Prostate gland (tissue), 2 donors: ENCODE measurements around the gene CHD5.

Experiments
- POLR2A ChIP-seq: fragments of 450-650 bp; IDR thresholded peaks from one replicate; pipeline ENCODE4 v1.6.1; 2016; ENCODE audit warnings: antibody characterized with exemption, mild to moderate bottlenecking
- POLR2AphosphoS5 ChIP-seq: sonication (generic); formaldehyde crosslinking; IDR thresholded peaks from one replicate; pipeline ENCODE4 v1.6.1; 2017; ENCODE audit warnings: antibody characterized with exemption
- TF ChIP-seq, protein P1 (sequence below), 4 experiments: fragments of 200-600 bp in 2 of 4; fragments of 450-650 bp in 2 of 4; sonication (generic) in 2 of 4; IDR thresholded peaks; 1 replicate in 3 of 4; 2 replicates in 1 of 4; pipeline ENCODE4 v1.5.1; 2016 to 2019; ENCODE audit warnings: antibody characterized with exemption in 4 of 4, mild to moderate bottlenecking in 2 of 4, moderate library complexity in 2 of 4

DNA sequence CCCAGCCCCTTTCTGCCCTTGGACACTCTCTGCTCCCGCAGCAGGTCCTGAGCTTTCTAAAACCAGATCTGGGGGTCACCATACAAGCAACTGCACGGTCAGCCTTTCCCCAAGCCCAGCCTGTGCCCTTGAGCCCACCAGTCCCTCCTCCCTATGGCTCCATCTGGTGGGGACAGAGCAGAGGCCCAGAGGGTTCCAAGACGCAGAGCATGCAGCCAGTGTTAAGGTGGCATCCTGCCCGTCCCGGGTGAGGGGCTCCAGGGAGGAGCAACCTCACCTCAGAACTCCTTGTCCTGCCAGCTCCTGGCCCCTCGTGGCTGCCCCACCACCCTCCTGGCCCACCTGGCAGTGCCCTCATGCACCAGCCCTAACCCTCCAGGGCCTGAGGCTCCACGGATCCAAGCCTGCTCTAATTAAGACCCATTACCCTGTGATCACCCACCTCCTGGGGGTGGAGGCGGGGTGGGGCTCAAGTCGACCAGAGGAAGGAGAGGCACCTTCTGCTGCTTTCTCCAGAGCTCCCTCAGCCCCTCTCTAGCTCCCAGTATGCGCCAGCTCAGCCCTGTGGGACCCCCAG is 8.5 kb downstream of the CHD5 start:
- TF ChIP-seq, protein P1, sequence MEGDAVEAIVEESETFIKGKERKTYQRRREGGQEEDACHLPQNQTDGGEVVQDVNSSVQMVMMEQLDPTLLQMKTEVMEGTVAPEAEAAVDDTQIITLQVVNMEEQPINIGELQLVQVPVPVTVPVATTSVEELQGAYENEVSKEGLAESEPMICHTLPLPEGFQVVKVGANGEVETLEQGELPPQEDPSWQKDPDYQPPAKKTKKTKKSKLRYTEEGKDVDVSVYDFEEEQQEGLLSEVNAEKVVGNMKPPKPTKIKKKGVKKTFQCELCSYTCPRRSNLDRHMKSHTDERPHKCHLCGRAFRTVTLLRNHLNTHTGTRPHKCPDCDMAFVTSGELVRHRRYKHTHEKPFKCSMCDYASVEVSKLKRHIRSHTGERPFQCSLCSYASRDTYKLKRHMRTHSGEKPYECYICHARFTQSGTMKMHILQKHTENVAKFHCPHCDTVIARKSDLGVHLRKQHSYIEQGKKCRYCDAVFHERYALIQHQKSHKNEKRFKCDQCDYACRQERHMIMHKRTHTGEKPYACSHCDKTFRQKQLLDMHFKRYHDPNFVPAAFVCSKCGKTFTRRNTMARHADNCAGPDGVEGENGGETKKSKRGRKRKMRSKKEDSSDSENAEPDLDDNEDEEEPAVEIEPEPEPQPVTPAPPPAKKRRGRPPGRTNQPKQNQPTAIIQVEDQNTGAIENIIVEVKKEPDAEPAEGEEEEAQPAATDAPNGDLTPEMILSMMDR (IDR thresholded peaks at IDR 0.05) = peak in 1 of 4 experiments; percentile 14
- TF ChIP-seq POLR2AphosphoS5 (no peak), POLR2A (no peak)
